ENCODE measurements around the gene FOXP1.

The FOXP1 gene

DNA sequence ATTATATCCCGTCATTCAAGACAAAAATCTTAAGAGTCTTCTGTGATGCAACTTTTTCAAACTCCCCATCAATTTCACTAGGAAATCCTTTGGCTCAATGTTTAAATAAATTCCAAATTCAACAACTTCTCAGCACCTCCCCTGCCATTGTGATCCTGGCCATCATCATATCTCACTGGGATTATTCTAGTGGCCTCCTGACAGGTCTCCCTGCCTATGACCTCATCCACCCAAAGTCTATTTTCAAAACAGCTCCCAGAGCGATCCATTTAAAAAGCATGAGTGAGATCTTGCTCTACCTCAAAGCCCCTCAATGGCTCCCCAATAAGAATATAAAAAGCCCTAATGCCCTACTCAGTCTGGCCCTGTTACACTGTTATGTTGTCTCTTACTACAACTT lies 293.2 kb downstream of the FOXP1 start:
- no peak for DNase-seq

- no peak for DNase-seq
Observed at GRCh38 chr3:71288269-71288930, 295.1 kb downstream of the FOXP1 start.

- DNase-seq, result no peak
Observed at GRCh38 chr3:71285086-71285485, 298.4 kb downstream of the FOXP1 start.

DNA sequence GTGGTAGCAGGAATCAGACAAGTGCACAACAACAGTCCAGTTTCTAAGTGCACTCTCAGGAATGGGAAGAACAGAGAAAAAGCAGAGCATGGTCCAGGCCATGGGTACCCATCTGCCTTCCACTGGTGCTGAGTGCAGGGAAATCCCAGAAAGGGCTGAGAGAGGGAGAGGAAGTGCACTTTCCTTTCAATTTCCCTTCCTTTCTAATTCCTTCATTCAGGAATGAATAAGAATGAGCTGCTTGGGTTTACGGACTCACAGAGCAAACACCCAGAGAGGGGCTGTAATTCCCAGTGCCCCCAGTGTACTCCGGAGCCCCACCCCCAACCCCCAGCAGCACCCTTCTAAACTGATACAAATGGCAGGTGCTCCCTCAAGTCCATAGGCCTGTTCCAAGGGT lies 300.6 kb downstream of the FOXP1 start:
- no peak for DNase-seq

DNA sequence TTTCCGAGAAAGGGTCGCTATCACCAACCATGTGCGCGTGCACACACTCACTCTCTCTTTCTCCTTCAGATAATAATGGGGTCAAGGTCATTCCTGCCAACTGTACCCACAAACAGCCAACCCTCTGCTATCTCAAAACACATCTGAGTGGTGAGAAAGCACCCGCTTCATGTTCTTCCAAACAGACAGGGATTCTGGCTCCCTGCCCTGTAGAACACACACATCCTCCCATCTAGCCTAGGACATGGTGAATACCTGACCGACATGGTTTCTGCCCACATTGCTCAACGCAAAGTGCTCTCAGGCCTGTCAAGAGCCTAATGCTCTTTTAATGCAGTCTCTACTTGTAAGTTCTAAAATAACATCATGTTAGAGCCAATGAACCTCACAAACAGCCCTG lies 302.2 kb downstream of the FOXP1 start:
- no peak for DNase-seq

- no peak for DNase-seq
Observed at GRCh38 chr3:71277341-71277740, 306.2 kb downstream of the FOXP1 start.

DNA sequence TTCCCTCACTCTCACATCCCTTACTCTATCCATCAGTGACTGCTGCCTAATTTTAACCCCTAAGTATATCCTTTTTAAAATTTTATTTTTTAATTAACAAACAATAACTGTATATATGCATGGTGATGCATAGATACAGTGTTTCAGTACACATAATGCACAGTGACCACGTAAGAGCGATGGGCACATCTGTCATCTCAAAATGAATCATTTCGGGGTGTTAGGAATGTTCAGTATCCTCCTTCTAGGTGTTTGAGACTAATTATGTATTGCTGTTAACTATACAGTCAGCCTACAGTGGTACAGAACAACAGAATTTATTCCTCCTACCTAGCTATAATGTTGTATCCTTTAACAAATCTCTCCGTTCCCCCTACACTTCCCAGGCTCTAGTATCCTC lies 307.0 kb downstream of the FOXP1 start:
- DNase-seq, result no peak

DNA sequence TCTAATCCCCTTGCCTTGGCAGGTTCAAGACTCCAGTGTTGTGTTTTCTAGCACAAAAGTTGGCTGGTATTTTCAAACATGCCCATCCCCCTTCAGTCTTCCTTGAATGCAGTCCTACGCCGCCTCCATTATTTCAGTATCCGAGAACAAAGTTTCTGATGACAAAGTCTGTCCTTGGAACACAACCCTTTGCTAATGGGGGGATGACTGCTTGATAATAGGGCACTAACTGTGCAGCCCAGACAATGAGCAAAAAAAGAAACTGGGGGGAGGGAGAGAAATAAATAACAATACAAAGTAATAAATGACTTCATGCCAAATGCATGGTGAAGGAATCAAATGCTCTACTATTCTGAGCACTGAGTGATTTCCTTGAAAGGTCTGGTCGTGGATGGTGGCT lies 310.1 kb downstream of the FOXP1 start:
- no peak for DNase-seq

DNA sequence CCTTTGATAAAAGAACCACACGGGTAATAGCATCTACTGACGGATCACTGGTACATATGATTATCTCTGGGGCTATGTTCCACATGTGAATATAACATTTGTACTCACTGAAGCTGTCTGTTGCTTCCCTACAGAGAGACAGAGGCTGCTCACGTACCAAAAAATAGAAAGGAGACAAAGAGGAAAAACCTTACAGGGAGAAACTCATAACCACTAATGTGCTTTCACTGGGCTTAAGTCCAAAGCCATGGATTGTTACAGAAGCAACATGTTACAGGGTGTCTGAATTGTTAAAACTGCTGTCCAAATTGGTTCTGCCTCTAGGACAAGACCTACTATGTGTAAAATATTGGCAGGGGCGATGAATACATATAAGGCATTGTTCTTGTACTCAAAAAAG lies 311.9 kb downstream of the FOXP1 start:
- no peak for DNase-seq

DNA sequence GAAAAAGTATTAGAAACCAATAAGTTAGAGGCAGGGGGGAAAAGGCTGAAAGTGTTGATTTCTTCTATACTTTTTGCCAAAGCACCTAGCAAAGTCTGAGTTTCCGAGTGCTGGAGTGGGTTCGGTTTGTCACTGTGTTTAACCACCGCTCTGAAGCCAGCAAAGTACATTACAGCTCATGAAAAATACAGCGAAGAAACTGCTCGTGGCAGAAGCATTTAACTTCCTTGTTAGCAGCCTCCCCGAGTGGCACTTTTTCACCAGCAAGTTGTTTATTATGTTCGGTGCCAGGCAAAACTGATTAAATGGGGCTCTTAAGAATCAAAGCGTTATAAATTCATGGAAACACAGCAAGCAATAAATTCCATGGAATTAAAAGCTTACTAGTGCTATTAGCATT lies 313.6 kb downstream of the FOXP1 start:
- no peak for DNase-seq

DNA sequence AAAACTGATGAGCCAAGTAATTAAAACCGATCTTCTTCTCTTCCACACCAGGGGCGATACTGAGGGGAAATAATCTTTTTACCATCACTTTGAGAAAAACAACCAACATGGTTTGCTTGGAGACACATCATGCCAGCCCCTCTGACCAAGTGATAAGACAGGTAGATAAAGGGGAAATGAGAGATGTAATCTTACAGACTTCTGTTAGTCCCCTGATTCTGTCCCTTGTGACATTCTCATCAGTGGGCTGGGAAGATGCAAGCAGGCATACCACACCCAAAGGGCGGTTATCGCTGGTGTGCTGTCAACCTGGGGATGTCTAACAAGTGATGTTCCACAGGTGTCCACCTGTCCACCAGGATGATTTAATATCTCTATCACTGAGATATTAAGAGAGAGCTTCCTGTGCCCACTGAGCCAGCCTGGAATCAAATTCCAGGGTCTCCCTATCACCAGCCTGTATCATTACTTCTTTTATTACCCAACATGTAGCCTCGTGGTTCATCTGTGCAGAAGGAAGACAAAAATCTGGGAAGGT lies 315.0 kb downstream of the FOXP1 start:
- no peak for DNase-seq

DNA sequence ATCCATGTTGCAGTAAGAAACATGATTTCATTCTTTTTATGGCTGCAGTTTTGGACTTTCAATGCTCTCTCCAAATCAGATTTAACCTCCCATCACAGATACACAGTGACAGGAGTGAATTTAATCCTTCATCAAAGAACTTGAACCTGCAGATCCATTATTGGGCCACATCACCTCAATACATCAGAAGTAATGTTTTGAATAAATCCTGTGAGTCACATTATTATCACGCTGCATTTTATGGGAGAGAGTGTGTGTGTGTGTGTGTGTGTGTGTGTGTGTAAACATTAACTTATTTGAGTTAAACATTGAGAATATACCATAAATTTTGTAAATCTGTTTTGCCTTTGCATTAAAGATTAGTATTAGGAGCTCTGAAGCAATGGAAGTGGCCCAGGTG lies 316.7 kb downstream of the FOXP1 start:
- no peak for DNase-seq

DNA sequence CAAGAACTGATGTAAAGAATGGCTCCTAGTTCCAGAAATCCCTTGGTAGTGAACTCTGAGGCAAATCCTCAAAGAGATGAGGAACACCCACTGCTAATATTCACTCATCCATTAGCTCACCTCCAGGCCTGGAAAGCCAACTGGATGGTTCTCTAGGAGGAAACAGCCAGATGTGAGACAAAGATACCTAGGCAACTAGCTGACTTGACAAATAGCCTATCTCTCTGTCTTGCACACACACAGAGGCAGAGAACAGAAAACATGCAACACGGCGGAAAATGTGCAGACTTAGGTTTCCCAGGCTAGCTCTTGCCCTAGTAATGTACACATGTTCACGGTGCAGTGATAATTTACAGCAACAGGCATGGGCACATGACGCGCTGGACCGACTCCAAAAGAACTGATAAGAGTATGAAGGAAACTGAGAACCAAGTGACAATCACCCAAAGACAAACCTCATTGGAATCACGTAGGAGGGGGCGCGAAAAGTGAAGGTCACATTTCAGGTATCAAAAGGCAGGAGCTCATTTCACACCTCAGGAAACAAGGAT lies 318.1 kb downstream of the FOXP1 start:
- DNase-seq, result no peak

GRCh38 chr3:71264840-71265239 lies 318.7 kb downstream of the FOXP1 start:
- no peak for DNase-seq

DNA sequence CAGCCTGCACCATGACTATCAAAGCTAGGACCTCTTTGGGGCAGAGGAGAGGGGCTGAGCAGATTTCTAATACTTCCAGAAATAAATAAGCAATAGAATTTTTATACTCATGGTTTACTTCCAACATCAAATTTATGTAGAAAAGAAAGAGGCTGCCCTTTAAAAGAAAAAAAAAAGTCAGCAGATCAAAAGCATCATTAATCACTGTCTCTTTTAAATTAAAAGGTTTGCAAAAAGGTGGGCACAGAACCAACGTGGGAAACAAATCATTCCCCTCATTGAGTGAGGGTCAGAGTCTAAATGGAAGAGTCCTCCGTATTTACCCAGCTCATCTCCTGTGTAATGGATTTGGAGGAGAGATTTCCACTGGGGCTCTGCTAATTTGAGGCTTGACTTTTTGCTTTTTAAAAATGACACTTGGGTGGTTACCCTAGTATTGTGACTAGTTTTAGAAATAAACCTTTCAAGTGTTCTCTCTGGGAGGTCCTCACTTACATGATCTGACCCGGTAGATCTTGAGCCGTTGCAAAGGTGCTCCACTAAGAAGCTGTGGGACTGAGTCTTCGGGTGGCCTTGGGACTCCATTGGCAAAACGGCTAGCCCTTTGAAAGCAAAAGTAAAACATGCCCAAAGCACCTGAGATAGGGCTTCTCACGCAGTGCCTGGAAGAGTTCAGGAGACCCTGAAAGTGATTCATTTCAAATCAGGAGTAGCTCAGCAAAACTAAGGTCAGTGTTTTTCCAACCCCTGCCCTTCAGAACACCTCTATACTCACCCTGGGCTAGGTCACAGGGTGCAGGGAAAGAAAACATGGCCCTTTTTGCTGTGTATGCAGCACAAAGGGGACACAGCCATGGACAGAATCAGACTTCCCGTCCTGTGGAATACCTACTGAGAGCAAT lies 320.9 kb downstream of the FOXP1 start:
- DNase-seq, result no peak

GRCh38 chr3:71260782-71261181 lies 322.7 kb downstream of the FOXP1 start:
- DNase-seq, result no peak

DNA sequence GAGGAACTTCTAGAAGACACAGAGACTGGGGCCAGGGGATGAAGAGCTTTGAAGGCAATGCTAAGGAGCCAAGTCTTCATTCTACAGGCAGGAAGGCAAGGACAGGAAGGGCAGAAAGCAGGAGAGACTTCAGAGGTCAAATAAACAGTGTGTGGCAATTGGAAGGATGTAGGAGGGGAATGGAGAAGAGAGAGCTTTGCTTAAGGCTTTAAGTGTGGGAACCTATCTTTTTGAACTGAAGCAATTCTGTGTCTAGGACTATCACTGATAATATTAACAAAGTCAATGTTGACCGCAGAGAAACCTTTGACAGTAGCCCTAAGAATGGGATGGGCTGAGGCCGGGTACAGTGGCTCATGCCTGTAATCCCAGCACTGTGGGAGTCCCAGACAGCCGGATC lies 325.0 kb downstream of the FOXP1 start:
- DNase-seq, result no peak

GRCh38 chr3:71258116-71258515 lies 325.4 kb downstream of the FOXP1 start:
- no peak for DNase-seq

GRCh38 chr3:71255498-71255897 lies 328.0 kb downstream of the FOXP1 start:
- no peak for DNase-seq

GRCh38 chr3:71254281-71255057 lies 329.1 kb downstream of the FOXP1 start:
- DNase-seq, result no peak

- no peak for DNase-seq
Observed at GRCh38 chr3:71253169-71253568, 330.4 kb downstream of the FOXP1 start.

- no peak for DNase-seq
Observed at GRCh38 chr3:71252466-71252865, 331.1 kb downstream of the FOXP1 start.

- DNase-seq, result no peak
Observed at GRCh38 chr3:71251156-71251775, 332.3 kb downstream of the FOXP1 start.

All from activated CD4-positive, alpha-beta T cell treated with anti-CD3 and anti-CD28 coated beads, Interleukin-2, amount 50 U/mL, for 4 hours (primary cell).